ENCODE measurements around the gene TMEM250.

- TF ChIP-seq CTCF (IDR thresholded peaks at IDR 0.05), result no peak
- no peak for TF ChIP-seq POLR2A (IDR thresholded peaks at IDR 0.05)
Observed at GRCh38 chr9:136145580-136145979, 26.9 kb upstream of the TMEM250 start.

Data from sigmoid colon (tissue), 3 donors.